OCI-LY7 (cell line): ENCODE measurements around the gene TBC1D23.

Experiments used
- CTCF ChIP-seq: fragments of 200-600 bp; sonication (generic); conservative IDR thresholded peaks from 2 replicates; pipeline ENCODE4 v1.5.1; 2014; ENCODE audit warnings: mild to moderate bottlenecking, antibody characterized with exemption, low read length, moderate library complexity, mixed read lengths
- EZH2phosphoT487 ChIP-seq: fragments of 200-600 bp; sonication (generic); IDR thresholded peaks from 2 replicates; pipeline ENCODE4 v1.6.1; 2018; ENCODE audit warnings: low read depth, borderline replicate concordance, mild to moderate bottlenecking, mixed run types, antibody characterized with exemption, low read length, moderate library complexity, mixed read lengths

- TF ChIP-seq CTCF = no peak
- TF ChIP-seq EZH2phosphoT487 = no peak
These were observed 46.2 kb upstream of the TBC1D23 start for GRCh38 chr3:100214574-100214964.
